SH-SY5Y (cell line): ENCODE data around the gene BIN1.

Experiments
- GATA2 ChIP-seq: IDR thresholded peaks from 2 replicates; pipeline ENCODE4 v1.6.1; 2011; ENCODE audit warnings: mild to moderate bottlenecking, low read depth, low read length
- GATA3 ChIP-seq: IDR thresholded peaks from 2 replicates; pipeline ENCODE4 v1.6.1; 2011; ENCODE audit warnings: low read depth, mild to moderate bottlenecking, low read length, moderate library complexity

GRCh38 chr2:127058246-127058953 is 48.6 kb downstream of the BIN1 start:
- TF ChIP-seq GATA2 (no peak), GATA3 (no peak)
